ENCODE data around the gene DNM1. TPM values are rescaled to one million over a fixed set of nuclear protein-coding genes. Genes with fewer than 3 reads are reported as not detected.

The DNM1 gene
- total RNA-seq, 2 donors from 2014 or later = 0.52 to 1.1 TPM

Other genes with a start within 250 kb of the DNM1 start
- gene EEIG1, start 222.4 kb upstream of the DNM1 start, total RNA-seq = 10 to 100 TPM in 1 of 2 donors, 1 to 10 TPM in 1; 8.2 to 16.4 TPM
- gene NAIF1, start 136.1 kb upstream of the DNM1 start, total RNA-seq = 10 to 100 TPM; 15.7 to 16.4 TPM
- gene SLC25A25, start 135.1 kb upstream of the DNM1 start, total RNA-seq = 10 to 100 TPM; 15.0 to 23.2 TPM
- gene PTGES2, start 75.7 kb upstream of the DNM1 start, total RNA-seq = 100 to 1,000 TPM in 1 of 2 donors, 10 to 100 TPM in 1; 56.8 to 110 TPM
- gene LCN2, start 53.9 kb upstream of the DNM1 start, total RNA-seq = not detected
- gene BBLN, start 43.1 kb upstream of the DNM1 start, total RNA-seq = 10 to 100 TPM; 58.1 to 60.4 TPM
- gene CIZ1, start 11.8 kb upstream of the DNM1 start, total RNA-seq = 100 to 1,000 TPM; 114 to 135 TPM
- gene GOLGA2, start 72.6 kb downstream of the DNM1 start, total RNA-seq = 10 to 100 TPM; 66.8 to 68.9 TPM
- gene SWI5, start 72.9 kb downstream of the DNM1 start, total RNA-seq = 10 to 100 TPM in 1 of 2 donors, 1 to 10 TPM in 1; 7.5 to 20.4 TPM
- gene TRUB2, start 119.1 kb downstream of the DNM1 start, total RNA-seq = 10 to 100 TPM; 28.4 to 38.0 TPM
- 10 to 100 TPM; 39.6 to 65.7 TPM for gene COQ4, start 119.5 kb downstream of the DNM1 start, total RNA-seq
- 10 to 100 TPM; 23.5 to 32.3 TPM for gene SLC27A4, start 137.1 kb downstream of the DNM1 start, total RNA-seq
- 10 to 100 TPM; 83.6 to 89.4 TPM for gene URM1, start 168.0 kb downstream of the DNM1 start, total RNA-seq
- gene CERCAM, start 217.5 kb downstream of the DNM1 start, total RNA-seq = 1 to 10 TPM; 7.4 TPM

All from natural killer cell treated with Interleukin-12 subunit alpha and Interleukin-12 subunit beta and Interleukin-15 and Interleukin-18, amount 100 ng/mL, for 72 hours (primary cell).